CD4-positive, alpha-beta T cell treated with Interleukin-2 at 100 ng/mL for 4 hours (primary cell): Measurements from ENCODE around the gene RBKS.
"Not testable (repeated sequence)": the region's sequence is repeated elsewhere in the genome, so short reads cannot be mapped to it uniquely, and the experiment has no call there.

Experiments
- DNase-seq: peaks from one replicate; pipeline ENCODE4 v3.0.0-alpha.2; 2020; ENCODE audit warnings: low spot score

RBKS gene

DNA sequence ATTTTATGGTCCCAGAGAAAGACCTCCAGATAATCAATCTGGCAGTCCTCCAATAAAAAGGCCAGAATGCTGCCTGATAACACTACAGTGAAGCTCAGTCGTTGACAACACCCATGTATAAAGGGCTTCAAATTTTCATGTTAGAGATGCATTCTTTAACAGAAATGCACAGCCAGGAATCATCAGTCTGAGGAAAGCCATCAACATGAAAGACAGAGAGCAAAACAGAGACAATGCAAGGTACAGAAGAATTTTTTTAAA, 14.1 kb upstream of the RBKS start:
- no peak for DNase-seq

DNA sequence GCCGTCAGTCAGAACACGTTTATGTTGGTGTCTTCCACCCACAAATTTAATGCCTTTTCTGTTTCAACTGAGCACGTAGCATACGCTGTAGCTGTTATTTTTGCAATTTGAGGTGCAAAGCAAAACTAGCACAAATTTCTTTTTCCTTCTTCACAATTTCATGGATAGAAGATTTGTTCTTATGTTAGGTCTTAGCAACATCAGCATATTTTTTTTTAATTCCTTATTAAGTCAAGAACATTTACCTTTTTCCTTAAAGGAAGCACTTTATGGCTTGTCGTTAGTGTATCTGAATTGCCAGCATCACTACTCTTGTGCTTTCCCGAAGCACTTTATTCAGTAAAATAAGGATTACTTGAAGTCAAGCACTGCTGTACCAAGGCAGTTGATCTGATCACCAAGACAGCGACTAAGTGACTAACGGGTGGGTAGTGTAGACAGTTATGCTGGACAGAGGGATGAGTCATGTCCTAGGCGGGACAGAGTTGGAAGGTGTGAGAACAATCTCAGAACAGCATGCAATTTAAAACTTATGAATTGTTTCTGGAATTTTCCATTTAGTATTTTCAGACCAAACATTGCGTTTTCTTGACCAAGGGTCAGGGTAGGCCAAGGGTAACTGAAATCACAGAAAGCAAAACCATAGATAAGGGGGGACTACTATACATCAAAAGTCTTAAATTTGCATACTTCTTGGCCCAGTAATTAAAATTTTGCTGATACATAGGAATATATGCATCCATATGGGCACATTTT, 13.6 kb upstream of the RBKS start:
- DNase-seq: no peak

DNA sequence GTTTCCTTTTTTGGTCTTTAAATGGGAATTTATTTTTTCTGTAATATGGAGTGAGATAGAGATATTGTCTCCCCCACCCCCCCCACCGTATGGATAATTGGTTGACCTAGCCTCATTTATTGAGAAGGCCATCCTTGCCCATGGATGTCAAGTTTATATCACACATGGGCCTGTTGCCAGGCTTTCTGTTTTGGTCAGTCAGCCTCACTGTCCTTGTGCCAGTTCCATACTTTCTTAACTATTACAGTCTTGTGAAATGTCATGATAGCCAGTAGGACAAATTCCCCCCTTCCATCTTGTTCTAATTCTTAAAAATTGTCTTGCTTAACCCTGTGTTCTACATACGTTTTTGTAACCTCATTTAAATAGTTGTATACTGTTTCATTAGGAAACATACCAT, 12.8 kb upstream of the RBKS start:
- no peak for DNase-seq

DNA sequence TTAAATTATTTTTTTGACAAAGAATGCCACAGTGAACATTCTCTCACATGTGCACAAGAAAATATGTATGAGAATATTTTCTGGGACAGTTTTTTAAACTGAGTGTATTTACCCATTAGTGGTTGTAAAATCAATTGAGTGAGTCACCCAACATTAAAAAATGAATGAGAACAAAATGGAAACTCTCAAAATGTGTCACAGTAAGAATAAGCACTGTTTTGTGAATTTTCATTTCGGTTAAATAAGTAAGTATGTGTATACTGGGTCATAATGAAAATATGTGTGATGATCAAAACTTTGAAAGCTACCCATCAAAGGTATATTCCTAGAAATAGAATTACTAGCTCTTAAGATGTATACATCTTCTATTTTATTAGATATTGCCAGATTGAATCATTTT, 11.9 kb upstream of the RBKS start:
- DNase-seq: no peak

DNA sequence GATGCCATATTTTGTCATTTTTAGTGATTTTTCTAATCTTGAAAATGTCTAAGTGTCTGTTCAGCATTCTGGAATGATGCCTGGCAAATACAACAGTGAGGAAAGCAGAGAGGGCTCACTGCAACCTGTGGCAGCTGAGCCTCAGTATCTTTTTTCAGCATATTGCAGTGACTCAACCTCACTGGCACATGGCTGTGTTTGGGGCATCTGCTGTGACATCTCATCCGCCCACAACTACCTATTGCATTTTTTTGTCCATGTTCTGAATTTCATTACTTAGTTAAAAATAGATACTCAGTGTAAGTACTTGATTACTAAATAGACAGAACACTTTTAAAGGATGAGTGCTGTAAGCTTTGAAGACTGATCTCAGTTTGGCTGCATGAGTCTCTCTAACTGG, 11.0 kb upstream of the RBKS start:
- no peak for DNase-seq

DNA sequence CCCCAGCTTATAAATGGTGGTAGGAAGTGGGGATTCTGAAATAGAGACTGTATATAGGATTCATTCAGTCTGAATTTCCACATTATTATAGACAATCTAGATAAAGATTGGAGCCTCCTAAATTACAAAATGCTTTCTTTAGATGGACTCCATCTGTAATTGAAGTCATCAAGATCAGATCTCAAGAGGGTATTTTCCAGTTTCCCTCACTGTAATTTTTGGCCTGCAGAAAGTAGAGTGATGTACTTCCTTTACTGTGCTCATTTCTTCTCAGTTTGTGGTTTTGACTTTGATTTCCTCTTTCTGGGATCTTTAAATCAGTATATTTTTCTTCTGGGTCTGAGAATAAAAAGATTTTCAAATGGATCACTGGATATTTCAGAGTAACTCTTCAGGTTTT, 7.5 kb upstream of the RBKS start:
- DNase-seq: no peak

DNA sequence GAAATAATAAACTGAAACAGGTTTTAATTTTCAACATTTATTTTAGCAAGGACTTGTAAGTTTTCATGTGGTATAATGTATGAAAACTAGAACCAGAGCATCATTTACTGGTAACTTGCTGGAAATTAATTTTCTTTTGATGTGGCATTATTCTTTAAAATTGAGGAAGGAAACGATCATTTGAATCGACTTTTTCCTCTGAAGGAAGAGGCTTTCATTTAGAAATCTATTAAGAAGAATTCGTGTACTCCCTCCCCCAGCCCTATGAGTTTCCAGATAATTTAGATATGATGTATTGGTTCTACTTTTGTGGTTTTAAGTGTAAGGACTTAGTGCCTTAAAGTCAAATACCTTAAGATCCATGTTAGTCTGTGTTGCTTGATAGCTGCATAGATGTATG, 2.8 kb upstream of the RBKS start:
- DNase-seq: peak; percentile 43

DNA sequence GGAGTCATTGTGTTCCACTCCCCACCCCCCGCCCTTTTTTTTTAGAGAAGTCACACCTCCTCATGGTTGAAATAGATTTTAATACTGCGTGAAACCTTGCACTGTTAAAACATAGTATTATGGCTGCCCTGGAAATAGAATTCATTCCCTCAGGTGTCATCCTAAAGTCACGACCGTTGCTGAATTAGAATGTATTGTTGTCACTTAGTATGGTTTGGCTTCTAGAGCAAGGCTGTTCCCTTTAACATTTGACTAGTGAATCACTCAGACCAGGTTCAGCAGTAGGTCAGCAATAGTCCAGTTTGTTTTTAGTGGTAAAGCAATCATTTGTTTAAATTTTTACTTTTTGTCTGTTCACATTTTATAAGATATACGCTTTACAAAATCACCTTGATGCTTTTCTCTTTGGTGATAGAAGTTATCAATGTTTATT, 1.5 kb upstream of the RBKS start:
- no peak for DNase-seq

DNA sequence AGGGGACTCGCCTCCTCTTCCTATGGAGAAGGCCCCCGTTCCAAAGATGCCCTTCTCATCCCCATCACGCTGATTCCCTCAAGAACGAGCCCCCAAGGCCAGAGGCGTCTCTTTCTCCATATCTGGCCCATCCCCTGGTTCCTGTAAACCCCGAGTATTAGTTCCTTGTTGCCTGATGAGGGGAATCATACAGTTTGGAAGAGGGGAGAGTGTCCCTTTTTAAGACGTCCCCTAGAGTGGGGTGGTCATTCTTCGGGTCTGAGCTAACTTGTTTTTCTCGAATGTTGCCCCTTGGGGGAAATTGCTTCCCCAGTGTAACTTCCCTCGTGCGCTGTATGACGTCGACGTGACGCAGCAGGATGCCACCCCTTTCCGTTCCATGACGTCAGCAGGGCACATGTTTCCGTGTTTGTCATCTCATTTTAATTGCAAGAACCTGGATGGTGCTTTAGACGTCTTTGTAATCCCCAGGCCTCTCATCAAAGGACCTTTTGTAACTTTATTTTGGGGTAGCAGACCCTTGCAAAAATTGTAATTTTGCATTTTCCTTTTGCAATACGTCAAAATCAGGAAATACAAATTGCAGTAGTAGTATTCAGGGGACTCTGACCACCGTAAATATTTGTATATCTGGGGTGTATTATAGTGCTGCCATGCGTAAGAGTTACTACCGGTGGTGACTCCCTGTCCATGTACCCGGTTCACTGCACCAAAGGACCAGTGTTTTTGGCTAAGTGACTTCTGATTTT, 911 bp upstream of the RBKS start:
- peak; percentile 80 for DNase-seq

DNA sequence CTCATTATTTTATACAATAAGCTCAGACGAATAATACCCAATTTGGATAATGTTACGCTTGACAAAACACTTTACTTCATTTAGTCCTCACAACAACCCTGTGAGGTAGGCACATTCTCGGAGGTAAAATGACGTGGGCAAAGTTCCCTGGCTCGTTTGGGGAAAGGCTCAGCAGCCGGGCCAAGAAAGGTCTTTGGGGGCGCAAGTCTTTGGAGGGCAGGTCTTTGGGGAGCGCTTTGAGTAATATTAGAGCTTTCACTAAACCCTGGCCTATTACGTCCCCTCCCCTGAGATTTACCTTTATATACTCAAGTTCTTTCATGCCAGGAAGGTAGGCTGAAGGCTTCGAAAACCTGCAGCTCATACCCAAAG, 427 bp downstream of the RBKS start:
- no peak for DNase-seq

DNA sequence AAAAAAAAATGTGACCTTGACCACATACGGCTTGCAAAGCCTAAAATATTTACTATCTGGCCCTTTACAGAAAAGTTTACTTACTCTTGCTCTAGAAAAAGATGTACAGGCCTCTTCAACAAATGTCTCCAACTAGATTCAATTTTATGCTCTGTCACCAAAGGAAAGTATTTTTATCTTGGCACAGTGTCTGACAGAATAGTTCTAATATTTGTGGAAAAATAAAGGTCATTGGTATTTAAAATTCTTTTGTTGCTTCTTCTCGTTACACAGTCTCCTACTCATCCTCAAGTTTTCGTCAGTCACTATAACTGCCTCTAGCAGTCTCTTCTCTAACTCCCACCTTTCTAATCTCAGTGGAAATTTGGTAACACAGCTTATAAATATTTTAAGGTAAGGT, 1.4 kb downstream of the RBKS start:
- DNase-seq: no peak

DNA sequence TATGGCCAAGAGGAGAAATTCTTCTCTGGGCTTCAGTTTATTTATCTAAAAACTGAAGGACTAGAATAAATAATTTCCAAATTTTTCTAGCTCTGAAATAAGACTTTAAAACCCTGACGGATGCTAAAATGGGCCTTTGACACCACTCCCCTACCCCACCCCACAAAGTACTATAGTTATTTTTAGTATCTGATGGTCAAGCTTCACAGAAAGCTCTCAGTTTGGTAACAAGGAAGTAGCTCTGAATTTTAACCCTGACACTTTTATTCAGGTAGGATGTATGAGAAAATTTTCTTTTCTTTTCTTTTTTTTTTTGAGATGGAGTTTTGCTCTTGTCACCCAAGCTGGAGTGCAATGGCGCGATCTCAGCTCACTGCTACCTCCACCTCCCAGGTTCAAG, 2.4 kb downstream of the RBKS start:
- DNase-seq: no peak

DNA sequence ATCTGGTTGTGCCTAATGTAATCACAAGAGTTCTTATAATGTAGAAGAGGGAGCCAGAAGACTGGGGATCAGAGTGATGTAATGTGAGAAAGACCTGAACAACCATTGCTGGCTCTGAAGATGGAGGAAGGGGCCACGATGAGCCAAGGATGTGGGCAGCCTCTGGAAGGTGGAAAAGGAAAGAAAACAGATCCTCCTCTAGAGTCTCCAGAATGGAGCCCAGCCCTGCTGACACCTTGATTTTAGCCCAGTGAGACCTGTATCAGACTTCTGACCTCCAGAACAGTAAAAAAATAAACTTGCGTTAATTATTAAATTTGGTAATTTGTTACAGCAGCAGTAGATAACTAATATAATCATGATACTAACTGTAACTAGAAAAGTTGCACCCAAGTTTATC, 3.1 kb downstream of the RBKS start:
- no peak for DNase-seq

DNA sequence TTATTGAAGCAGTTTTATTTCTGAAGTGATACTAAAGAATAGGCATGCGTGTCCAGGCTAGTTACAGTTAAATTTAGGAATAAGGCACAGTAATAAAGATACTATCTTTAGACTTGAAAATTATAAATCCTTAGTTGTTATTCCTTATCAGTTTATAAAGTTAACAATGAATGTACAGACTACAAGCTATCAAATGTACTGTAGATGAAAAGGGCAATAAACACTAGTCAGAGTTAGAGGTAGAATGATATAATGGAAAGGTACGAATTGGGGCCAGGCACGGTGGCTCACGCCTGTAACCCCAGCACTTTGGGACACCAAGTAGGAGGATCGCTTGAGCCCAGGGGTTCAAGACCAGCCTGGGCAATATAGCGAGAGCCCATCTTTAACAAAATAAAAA, 3.9 kb downstream of the RBKS start:
- DNase-seq: no peak

DNA sequence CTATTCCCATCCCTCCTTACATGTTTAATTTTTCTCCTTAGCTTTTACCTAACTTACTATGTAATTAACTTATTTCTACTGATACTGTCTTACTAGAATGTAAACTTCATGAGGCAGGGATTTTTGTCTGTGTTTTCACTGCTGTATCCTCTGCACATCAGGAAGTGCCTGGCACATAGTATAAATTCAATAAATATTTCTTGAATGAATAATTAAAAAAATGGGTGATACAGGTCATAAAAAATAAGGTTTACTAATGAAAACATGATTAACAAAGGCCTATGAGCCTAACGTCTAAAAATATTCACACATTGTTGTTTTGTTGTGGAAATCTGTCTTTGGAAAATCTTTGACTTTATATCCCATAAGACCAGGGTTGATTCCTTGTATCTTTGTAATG, 4.5 kb downstream of the RBKS start:
- no peak for DNase-seq

DNA sequence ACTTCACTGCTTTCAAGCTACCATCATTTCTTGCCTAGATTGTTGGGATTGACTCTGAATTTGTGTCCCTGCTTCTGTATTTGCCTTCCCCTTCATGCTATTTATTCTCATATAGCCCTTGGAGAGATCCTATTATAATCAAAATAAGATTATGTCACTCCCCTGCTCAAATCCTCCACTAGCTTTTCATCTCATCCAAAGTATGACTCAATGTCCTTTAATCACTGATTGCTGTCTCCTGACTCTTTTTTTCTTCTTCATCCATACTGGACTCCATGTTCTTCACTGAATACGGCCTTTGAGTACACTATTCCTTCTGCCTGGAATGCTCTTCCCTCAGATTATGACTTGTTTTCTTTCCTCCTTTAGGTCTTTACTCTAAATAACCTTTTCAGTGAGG, 5.0 kb downstream of the RBKS start:
- no peak for DNase-seq

DNA sequence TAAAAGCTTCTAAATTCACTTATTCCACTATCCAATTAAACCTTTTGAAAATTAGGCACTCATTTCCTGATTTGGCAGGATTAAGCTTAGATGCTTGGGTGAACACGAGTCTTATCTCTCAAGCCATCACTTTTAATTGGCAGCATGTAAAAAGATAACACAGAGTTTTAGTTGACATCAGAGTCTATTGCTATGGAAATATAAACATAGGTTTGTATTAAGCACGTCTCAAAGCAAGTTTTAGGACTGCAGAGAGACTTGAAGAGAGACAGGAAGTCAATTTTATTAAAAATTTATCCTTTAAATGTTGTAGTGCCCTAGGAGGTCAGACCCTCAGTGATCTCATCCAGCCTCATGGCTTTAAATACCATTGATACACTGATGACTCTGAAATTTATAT, 5.6 kb downstream of the RBKS start:
- no peak for DNase-seq

DNA sequence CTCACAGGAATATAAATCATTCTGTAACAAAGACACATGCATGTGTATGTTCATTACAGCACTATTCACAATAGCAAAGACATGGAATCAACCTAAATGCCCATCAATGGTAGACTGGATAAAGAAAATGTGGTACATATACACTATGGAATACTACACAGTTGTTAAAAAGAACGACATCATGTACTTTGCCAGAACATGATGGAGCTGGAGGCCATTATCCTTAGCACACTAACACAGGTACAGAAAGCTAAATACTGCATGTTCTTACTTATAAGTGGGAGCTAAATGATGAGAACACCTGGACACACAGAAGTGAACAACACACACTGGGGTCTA, 7.6 kb downstream of the RBKS start:
- DNase-seq: not testable (repeated sequence)

DNA sequence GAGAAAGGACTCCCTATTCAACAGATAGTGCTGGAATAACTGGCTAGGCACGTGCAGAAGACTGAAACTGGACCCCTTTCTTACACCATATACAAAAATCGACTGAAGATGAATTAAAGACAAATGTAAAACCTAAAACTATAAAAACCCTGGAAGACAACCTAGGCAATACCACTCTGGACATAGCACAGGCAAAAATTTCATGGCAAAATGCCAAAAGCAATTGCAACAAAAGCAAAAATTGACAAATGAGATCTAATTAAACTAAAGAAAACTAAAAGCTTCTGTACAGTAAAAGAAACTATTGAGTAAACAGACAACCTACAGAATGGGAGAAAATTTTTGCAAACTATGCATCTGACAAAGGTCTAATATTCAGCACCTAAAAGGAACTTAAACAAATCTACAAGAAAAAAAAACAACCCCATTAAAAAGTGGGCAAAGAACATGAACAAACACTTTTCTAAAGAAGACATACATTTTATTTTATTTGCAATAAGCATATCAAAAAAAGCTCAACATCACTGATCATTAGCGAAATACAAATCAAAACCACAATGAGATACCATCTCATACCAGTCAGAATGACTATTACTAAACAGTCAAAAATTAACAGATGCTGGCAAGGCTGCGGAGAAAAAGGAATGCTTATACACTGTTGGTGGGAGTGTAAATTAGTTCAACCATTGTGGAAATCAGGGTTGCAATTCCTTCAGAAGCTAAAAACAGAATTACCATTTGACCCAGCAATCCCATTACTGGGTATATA, 8.2 kb downstream of the RBKS start:
- not testable (repeated sequence) for DNase-seq

DNA sequence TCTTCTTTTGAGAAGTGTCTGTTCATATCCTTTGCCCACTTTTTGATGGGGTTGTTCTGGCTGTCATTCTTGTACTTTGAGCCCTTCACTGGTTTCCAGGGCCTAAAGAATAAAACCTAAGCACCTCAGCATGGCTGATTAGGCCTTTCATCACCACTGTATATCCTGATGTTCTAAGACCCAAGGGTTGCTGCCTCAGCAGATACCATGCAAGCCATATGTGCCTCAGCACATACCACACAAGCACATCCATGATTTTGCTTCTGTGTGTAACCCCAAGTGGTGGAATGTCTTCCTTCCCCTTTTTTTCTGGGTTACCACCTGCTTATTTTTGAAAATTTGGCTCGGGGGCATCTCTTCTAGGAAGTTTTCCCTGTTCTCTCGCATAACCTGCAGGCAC, 11.4 kb downstream of the RBKS start:
- DNase-seq: no peak

DNA sequence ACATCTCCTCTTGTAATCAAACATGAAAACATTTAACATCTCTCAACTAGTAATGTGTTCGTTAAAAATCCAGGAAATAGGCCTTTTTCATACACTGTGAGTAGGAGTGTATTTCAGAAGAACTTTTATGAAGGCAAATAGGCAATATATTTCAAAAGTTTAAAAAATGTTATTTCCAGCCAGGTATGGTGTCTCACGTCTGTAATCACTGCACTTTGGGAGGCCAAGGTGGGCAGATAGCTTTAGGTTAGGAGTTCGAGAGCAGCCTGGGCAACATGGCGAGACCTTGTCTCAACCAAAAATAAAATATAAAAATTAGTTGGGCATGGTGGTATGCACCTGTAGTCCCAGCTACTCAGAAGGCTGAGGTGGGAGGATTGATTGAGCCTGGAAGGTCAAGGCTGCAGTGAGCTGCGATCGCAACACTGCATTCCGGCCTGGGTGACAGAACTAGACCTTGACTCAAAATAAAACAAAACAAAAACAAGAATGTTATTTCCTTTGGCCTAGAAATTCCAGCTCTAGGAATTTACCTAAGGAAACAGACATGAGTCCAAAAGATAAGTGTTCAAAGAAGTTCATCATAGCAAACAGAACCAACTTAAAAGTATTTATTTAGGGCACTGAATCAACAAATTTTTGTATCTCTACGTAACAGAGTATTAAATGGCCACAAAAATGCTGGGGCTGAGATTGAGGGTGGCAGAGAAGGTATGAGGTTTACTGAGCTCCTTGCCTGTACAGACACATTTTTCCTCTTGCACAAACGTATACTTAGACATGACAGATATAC, 14.9 kb downstream of the RBKS start:
- no peak for DNase-seq

DNA sequence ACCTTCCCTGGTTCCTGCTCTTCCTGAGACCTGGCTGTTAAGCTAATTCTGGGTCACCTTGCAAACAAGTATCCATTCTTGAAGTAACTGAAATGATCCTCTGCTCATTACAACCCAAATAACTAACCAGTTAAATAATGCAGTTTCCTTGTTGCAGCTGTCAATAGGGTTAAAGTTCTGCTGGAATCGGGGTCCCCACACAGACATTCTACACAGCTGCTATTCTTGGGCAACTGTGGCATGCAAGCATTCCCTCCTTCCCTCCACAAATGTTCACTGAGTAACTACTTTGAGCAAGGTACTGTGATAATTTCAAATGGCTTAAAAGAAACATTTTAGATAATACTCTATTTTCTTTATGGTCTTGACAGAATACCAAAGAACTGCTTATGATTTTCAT, 17.1 kb downstream of the RBKS start:
- no peak for DNase-seq

DNA sequence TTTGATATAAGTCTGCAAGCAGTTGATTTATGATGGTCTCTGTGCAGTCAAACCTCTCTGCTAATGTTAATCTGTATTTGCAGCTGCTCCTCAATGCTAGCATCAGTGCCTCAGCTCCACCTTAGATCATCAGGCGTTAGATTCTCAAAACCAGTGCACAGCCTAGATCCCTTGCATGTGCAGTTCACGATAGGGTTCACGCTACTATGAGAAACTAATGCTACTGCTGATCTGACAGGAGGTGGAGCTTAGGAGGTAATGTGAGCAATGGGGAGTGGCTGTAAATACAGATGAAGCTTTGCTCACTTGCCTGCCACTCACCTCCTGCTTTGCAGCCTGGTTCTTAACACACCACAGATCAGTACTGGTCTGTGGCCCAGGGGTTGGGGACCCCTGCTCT, 18.4 kb downstream of the RBKS start:
- no peak for DNase-seq
